SW480 (cell line): ENCODE measurements around the gene CYP4F2.
"Not testable (repeated sequence)": the region's sequence is repeated elsewhere in the genome, so short reads cannot be mapped to it uniquely, and the experiment has no call there.

Source experiments
- DNase-seq: peaks from one replicate; pipeline ENCODE4 v3.0.0-alpha.2; 2016; ENCODE audit warnings: low spot score

CYP4F2 gene

DNA sequence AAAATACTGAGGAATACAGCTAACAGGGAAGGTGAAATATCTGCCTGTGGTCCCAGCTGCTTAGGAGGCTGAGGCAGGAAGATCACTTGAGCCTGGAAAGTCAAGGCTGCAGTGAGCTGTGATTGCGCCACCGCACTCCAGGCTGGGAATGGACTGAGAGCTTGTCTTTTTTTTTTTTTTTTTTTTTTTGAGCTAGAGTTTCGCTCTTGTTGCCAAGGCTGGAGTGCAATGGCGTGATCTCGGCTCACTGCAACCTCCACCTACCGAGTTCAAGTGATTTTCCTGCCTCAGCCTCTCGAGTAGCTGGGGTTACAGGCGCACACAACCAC, 54.0 kb downstream of the CYP4F2 start:
- not testable (repeated sequence) for DNase-seq

DNA sequence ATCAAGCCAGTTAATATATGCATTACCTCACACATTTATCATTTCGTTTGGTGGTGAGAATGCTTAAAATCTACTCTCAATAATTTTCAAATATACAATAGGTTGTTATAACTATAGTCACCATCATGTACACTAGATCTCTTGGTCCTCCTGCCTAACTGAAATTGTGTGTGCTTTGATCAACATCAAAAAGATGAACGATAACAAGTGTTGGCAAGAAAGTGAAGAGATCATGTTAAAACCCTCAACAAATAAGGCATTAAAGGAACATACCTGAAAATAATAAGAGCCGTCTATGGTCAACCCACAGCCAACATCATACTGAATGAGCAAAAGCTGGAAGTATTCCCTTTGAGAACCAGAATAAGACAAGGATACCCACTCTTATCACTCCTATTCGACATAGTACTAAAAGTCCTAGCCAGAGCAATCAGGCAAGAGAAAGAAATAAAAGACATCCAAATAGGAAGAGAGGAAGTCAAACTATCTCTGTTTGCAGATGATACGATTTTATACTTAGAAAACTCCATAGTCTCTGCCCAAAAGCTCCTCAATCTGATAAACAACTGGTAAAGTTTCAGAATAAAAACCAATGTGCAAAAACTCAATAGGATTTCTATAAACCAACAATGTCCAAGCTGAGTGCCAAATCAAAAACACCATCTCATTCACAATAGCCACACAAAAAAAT, 54.5 kb downstream of the CYP4F2 start:
- DNase-seq = no peak

DNA sequence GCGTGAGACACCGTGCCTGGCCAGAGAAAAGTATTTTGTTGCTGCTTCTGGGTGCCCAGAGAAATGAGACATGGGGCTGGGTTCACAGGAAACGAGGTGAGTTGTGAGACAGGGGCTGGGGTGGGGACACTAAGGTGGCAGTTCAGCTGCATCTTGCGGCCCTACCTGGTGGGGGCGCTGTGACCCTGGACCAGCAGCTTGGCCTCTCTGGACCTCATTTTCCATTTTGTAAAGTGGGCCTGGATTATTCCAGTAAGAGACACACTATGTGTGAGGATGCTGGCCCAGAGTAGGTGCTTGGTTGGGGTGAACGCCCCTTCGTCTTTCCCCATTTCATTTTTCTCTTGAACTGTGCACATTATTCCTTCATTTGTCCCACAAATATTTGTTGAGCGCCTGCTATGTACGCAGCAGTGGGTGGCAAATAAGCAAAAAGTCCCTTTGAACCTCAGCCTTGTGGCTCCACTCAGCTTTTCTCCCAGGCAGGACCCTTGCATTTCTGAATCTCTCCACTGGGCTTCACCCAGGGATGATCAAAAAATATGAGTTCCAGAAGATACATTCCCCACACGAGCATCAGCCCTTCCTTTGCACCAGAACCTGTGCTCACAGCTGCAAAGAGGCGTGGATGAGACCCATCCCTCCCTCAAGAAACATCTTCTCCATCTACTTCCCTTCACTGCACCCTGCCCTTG, 55.9 kb downstream of the CYP4F2 start:
- no peak for DNase-seq

DNA sequence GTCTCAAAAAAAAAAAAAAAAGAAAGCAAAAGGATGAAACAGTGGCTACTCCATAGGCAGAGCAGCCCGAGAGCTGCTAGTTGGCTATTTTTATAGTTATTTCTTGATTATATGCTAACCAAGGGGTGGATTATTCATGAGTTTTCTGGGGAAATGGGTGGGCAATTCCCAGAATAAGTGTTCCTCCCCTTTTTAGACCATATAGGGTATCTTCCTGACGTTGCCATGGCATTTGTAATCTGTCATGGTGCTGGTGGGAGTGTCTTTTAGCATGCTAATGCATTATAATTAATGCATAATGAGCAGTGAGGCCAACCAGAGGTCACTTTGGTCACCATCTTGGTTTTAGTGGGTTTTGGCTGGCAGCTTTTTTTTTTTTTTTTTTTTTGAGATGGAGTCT, 57.0 kb downstream of the CYP4F2 start:
- no peak for DNase-seq

DNA sequence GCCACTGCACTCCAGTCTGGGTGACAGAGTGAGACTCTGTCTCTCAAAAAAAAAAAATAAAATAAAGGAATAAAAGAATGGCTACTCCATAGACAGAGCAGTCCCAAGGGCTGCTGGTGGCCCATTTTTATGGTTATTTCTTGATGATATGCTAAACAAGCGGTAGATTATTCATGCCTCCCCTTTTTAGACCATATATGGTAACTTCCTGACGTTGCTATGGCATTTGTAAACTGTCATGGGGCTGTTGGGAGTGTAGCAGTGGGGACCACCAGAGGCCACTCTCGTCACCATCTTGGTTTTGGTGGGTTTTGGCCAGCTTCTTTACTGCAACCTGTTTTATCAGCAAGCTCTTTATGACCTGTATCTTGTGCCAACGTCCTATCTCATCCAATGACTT, 58.0 kb downstream of the CYP4F2 start:
- not testable (repeated sequence) for DNase-seq

DNA sequence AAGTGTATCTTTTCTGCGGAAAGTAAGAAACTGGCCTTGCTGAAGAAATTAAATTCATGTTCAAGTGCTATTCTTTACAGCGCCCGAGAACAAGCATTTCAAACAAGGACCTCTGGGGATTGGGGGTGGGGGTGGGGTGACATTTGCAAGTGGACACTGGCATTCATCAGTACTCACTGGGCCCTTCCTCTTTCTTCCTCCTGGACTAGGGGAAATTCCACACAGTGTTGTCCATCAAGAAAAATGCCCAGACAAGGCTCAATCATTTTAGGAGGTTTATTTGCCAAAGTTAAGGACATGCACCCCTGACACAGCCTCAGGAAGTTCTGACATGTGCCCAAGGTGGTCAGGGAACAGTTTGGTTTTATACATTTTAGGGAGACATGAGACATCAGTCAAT, 59.5 kb downstream of the CYP4F2 start:
- no peak for DNase-seq

DNA sequence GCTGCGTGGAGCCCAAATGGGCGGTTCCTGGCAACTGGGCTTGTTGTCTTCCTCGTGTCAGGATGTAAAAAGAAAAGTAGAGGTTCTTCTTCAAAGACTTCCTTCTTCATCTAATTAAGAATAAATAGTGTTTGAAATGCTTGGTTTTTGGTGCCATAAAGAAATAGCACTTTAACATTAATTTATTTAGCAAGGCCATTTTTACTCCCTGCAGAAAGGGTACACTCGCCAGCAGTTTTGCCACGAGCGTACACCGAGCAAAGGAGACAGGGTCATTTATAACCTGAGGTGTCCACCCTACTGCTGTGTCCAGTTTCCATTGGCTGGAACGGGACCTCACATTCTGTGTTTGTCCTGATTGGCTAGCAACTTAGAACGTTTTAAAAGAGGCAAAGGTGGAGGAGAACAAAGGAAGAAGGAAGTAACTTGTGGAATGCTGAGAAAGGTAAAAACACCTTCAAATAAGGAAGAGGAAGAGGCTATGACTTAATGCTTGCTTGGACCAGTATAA, 60.6 kb downstream of the CYP4F2 start:
- peak; percentile 69 for DNase-seq

DNA sequence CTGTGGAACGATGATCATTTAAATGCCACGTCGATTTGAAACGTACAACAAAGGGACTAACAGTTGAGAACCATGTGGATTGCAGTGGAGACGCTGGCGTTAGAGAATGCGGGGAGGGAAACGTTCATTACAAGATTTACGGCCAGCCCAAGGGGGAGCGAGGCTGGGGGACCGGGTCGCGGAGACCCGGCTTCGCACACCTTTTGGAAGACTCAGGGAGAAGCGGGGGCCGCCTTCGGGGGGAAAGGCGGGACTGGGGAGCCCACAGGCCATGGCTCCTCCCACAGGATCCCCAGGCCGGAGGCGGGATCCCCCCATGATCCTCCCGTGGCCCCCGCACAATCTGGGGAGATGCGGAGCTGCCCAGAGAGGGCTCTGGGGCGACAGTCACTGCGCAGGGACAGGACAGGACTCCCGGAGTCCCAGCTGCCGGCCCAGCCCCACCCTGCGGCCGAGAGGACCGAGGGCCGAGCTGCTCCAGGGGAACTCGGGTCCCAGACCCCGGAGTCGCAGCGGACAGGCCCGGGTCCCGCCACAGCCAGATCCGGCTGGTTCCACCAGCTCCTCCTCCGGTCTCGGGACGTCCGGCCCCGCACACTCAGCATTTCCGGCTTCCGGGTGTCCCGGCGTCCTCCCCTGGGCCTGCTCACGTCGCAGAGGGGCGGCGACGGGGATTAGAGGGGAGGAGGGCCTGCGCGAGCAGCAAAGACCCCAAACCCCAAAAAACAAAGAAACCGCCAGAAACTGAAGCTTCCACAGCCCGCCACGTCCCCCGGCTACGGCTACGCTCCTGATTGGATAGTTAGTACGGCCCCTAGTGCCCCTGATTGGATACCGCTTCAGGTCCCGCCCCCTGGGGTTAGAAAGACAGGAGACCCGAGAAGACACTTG, 61.3 kb downstream of the CYP4F2 start:
- DNase-seq = peak; percentile 94

DNA sequence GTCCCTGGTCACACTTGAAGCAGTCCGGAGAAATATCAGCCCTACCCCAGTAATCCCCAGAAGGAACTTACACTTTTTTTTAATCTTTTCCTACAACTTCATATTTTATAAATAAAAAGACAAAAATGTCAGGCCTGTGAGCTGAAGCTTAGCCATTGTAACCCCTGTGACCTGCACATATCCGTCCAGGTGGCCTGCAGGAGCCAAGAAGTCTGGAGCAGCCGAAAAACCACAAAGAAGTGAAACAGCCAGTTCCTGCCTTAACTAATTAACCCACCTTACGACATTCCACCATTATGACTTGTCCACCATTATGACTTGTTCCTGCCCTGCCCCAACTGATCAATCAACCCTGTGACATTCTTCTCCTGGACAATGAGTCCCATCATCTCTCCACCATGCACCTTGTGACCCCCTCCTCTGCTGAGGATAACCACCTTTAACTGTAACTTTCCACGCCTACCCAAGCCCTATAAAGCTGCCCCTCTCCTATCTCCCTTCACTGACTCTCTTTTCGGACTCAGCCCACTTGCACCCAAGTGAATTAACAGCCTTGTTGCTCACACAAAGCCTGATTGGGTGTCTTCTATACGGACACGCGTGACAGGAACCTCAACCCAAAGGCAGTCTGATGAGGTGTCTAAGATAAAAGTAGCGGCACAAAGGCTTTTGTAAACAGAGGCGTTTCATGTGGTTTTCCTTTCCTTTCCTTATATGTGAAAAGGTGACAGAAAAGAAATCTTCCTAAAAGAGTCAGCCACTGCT, 62.1 kb downstream of the CYP4F2 start:
- DNase-seq = peak; percentile 69

DNA sequence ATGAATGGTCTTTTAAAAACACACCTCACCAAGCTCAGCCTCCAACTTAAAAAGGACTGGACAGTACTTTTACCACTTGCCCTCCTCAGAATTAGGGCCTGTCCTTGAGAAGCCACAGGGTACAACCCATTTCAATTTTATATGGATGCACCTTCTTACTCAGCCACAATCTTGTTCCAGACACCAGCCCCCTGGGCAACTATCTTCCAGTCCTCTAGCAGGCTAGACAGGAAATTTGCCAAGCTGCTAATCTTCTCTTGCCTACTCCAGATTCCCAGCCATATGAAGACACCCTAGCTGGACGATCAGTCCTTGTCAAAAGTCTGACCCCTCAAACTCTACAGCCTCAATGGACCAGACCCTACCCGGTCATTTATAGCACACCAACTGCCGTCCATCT, 63.6 kb downstream of the CYP4F2 start:
- DNase-seq = not testable (repeated sequence)

DNA sequence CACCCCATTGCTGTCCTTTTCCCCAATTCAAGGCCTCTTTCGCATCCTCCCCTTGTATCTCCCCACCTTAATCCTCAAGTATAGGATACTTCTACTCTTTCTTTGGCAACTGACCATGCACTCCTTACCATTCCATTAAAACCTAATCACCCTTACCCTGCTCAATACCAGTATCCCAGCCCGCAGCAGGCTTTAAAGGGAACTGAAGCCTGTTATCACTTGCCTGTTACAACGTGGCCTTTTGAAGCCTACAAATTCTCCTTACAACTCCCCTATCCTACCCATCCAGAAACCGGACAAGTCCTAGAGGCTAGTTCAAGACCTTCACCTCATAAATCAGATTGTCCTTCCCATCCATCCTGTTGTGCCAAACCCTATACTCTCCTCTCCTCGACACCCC, 66.2 kb downstream of the CYP4F2 start:
- no peak for DNase-seq

DNA sequence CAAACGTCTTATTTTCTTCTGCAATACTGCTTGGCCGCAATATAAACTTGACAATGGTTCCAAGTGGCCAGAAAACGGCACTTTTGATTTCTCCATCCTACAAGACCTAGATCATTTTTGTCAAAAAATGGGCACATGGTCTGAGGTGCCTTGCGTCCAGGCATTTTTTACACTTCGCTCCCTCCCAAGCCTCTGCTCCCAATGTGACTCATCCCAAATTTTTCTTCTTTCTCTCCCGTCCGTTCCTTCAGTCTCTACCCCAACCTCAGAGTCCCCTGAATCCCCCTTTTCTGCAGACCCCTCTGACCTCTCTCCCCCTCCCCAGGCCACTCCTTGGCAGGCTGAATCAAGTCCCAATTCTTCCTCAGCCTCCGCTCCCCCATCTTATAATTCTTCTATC, 68.1 kb downstream of the CYP4F2 start:
- no peak for DNase-seq

DNA sequence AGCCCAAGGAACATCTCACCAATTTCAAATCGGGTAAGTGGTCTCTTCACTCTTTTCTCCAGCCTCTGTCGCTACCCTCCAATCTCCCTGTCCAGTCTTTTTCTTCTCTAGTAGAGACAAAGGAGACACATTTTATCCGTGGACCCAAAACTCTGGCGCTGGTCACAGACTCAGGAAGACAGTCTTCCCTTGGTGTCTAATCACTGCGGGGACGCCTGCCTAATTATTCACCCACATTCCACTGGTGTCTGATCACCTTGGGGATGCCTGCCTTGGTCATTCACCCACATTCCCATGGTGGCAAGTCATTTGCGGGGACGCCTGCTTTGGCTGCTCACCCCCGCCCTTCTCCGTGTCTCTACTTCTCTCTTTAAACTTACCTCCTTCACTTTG, 68.6 kb downstream of the CYP4F2 start:
- DNase-seq = no peak

DNA sequence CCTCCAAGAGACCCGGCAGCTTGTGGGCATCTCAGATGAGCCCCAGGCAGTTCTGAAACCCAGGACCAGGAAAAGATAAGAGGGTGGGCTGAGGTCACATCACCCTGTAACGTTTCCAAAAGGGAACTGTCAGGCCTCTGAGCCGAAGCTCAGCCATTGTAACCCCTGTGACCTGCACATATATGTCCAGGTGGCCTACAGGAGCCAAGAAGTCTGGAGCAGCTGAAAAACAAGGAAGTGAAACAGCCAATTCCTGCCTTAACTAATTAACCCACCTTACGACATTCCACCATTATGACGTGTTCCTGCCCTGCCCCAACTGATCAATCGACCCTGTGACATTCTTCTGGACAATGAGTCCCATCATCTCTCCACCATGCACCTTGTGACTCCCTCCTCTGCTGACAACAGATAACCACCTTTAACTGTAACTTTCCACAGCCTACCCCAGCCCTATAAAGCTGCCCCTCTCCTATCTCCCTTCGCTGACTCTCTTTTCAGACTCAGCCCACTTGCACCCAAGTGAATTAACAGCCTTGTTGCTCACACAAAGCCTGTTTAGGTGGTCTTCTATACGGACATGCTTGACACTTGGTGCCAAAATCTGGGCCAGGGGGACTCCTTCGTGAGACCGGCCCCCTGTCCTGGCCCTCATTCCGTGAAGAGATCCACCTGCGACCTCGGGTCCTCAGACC, 69.1 kb downstream of the CYP4F2 start:
- peak; percentile 18 for DNase-seq

DNA sequence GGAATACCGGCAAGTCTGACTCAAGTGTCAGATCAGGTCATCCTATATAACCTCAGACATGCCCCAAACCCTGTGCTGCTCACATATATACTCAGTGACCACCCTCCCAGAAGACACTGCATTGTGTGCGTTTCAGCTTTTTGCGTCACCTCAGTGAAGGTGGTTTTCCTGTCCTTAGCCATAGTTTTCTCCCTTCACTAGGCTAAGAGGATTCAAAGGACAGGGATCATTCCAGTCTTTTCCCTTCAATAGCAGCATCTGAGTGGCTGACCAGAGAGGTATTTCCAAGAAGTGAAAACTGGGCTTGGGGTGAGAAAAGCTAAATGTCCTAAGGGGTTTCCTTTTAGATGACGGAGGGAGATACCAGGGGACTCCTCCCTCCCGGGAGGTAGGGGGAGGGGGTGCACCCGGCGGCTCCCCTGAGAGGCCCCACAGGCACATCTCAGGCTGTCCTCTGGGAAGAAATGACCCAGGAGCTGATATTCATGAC, 69.7 kb downstream of the CYP4F2 start:
- no peak for DNase-seq
